Ovary (tissue), 9 donors: ENCODE results near the gene SHTN1. TPM values are rescaled to one million over a fixed set of nuclear protein-coding genes. Genes with fewer than 3 reads are reported as not detected.

ENCODE experiments used
- DNase-seq, 5 donors: peaks; one replicate each; pipeline ENCODE4 v3.0.0-alpha.2; 2019 to 2020
- H3K27ac ChIP-seq, 2 donors: fragments of 200-600 bp; one replicate each; pipeline versions ENCODE4 v1.5.1 to v1.8.0; 2019 to 2022
- H3K27me3 ChIP-seq: fragments of 200-600 bp; one replicate; pipeline ENCODE4 v1.8.0; 2022
- H3K36me3 ChIP-seq: fragments of 200-600 bp; sonication (generic); one replicate; pipeline ENCODE4 v1.5.1; 2019
- H3K4me1 ChIP-seq: one replicate; pipeline ENCODE4 v1.8.1; 2013; ENCODE audit warnings: mild to moderate bottlenecking, moderate library complexity; ENCODE audit not compliant: insufficient read depth
- H3K4me3 ChIP-seq: fragments of 200-600 bp; sonication (generic); one replicate; pipeline ENCODE4 v1.5.1; 2017
- H3K9me3 ChIP-seq, 2 donors: fragments of 200-600 bp in 1 of 2; sonication (generic) in 1 of 2; one replicate each; pipeline versions ENCODE4 v1.5.1 to v1.8.1; 2013 to 2019; ENCODE audit warnings: mild to moderate bottlenecking in 1 of 2, moderate library complexity in 1 of 2
- CTCF ChIP-seq, 3 donors: fragments of 450-650 bp in 2 of 3; fragments of 200-600 bp in 1 of 3; IDR thresholded peaks; one replicate each; pipeline versions ENCODE4 v1.5.1 to v1.8.0; 2016 to 2022; ENCODE audit warnings: antibody characterized with exemption in 3 of 3, mild to moderate bottlenecking in 1 of 3
- EP300 ChIP-seq: sonication (generic); formaldehyde crosslinking; IDR thresholded peaks from one replicate; pipeline ENCODE4 v1.6.1; 2017; ENCODE audit warnings: antibody characterized with exemption
- POLR2A ChIP-seq: fragments of 450-650 bp; IDR thresholded peaks from one replicate; pipeline ENCODE4 v1.6.1; 2017; ENCODE audit warnings: antibody characterized with exemption, mild to moderate bottlenecking, moderate library complexity
- WGBS, 3 donors: extraction: QIAGEN DNeasy Blood & Tissue Kit in 1 of 3; methylation state at CpG; one replicate each; pipeline versions ENCODE4 v1.1.5 to v1.1.7; 2013 to 2017; 5-methylcytosine and 5-hydroxymethylcytosine counted together
- intact Hi-C, 4 donors: fragments of 100-400 bp; cut with DNase I; formaldehyde crosslinking; loops; one replicate each; pipeline versions ENCODE4 v1.11.0 to v1.15.1; 2022 to 2023
- polyA plus RNA-seq, 2 donors: library from polyadenylated mRNA; stranded (reverse); fragments of 200-250 nt in 1 of 2; fragments of 350-450 nt in 1 of 2; fragmentation: Illumina TruSeq in 1 of 2; extraction: RNeasy Lipid Tissue Mini Kit (QIAGEN cat#74804) in 1 of 2; gene quantifications; one replicate each; pipeline ENCODE4 v1.2.3, GENCODE V29; 2013 to 2014
- total RNA-seq, 7 donors: library from RNA; depleted of rRNA in 2 of 7; stranded (reverse); fragments of >200 nt in 2 of 7; fragmentation: NEBNext Ultra II Directional in 3 of 7; extraction: Animal tissue kit (Norgen Biotek cat#: 25700) in 3 of 7; gene quantifications; one replicate each; pipeline versions ENCODE4 v1.1.0 to v1.2.4, GENCODE V29; 2016 to 2023
- donor health status: DM: no; HTN: no; CAD: no; lungs with moderate emphysema.
- donor health status: DM: no; HTN: no; CAD: no.
- donor health status: Bipolar disorder and iron deficiency.
- donor health status: DM: yes; HTN: yes; CAD: no.
- donor health status: DM: no; HTN: no; CAD: no.
- donor health status: DM: yes; HTN: yes; CAD: no.

Gene SHTN1
- total and polyA plus RNA-seq, 9 donors = 4.7 to 22.1 (median 16.3) TPM

- 66 to 86% (median 72%) methylated on average over 2 of the region's 2 CpGs for WGBS, 3 donors
- Histone ChIP-seq H3K4me3 (no peak overlapping the region), H3K36me3 (no peaks in the 10 kb centered on the region), H3K9me3 (no peaks in the 10 kb centered on the region), H3K27me3 (no peaks in the 10 kb centered on the region), H3K27ac (no peak overlapping the region), H3K4me1 (no peaks in the 10 kb centered on the region)
- intact Hi-C loops = no loop called here
- TF ChIP-seq EP300 = no peak
- no peak for TF ChIP-seq CTCF (IDR thresholded peaks at IDR 0.05)
- no peak for TF ChIP-seq POLR2A
- DNase-seq = no peak
These were observed 143.2 kb downstream of the SHTN1 start for GRCh38 chr10:116861796-116862195.

- Histone ChIP-seq H3K27ac (no peak overlapping the region), H3K4me3 (no peak overlapping the region), H3K9me3 (no peaks in the 10 kb centered on the region), H3K27me3 (no peaks in the 10 kb centered on the region), H3K4me1 (no peaks in the 10 kb centered on the region), H3K36me3 (no peaks in the 10 kb centered on the region)
- DNase-seq = no peak
- TF ChIP-seq POLR2A (no peak), CTCF (IDR thresholded peaks at IDR 0.05) (no peak), EP300 (no peak)
- WGBS, 3 donors = 95 to 99% (median 95%) methylated on average over 3 of the region's 3 CpGs
- intact Hi-C loops = no loop called here
These were observed 147.8 kb downstream of the SHTN1 start for GRCh38 chr10:116857156-116857555.

GRCh38 chr10:116853701-116854100 is 151.3 kb downstream of the SHTN1 start:
- no peaks in the 10 kb centered on the region for H3K36me3 ChIP-seq
- intact Hi-C loops = no loop called here
- DNase-seq = no peak
- no peak overlapping the region for H3K4me3 ChIP-seq
- H3K4me1 ChIP-seq = peaks cover 3% of the 10 kb centered on the region
- TF ChIP-seq POLR2A (no peak), CTCF (IDR thresholded peaks at IDR 0.05) (no peak), EP300 (no peak)
- no peak overlapping the region for H3K27ac ChIP-seq
- no peaks in the 10 kb centered on the region for H3K27me3 ChIP-seq
- H3K9me3 ChIP-seq = no peaks in the 10 kb centered on the region
- WGBS, 3 donors = 83 to 89% (median 87%) methylated on average over 4 of the region's 4 CpGs

- H3K27me3 ChIP-seq = no peaks in the 10 kb centered on the region
- H3K4me1 ChIP-seq = peaks cover 5% of the 10 kb centered on the region
- DNase-seq = no peak
- 82 to 92% (median 91%) methylated on average over 4 of the region's 4 CpGs for WGBS, 3 donors
- H3K9me3 ChIP-seq = no peaks in the 10 kb centered on the region
- no peak overlapping the region for H3K27ac ChIP-seq
- TF ChIP-seq EP300 = no peak
- no peak for TF ChIP-seq CTCF (IDR thresholded peaks at IDR 0.05)
- no peak for TF ChIP-seq POLR2A
- H3K36me3 ChIP-seq = no peaks in the 10 kb centered on the region
- no peak overlapping the region for H3K4me3 ChIP-seq
- intact Hi-C loops = no loop called here
These were observed 151.7 kb downstream of the SHTN1 start for GRCh38 chr10:116853287-116853686.

GRCh38 chr10:116852246-116852645 is 152.7 kb downstream of the SHTN1 start:
- no peaks in the 10 kb centered on the region for H3K27me3 ChIP-seq
- peaks cover 5% of the 10 kb centered on the region for H3K4me1 ChIP-seq
- no peak for DNase-seq
- H3K4me3 ChIP-seq = no peak overlapping the region
- 73 to 85% (median 79%) methylated on average over 1 of the region's 1 CpG for WGBS, 3 donors
- intact Hi-C loops = no loop called here
- no peak overlapping the region for H3K27ac ChIP-seq
- H3K9me3 ChIP-seq = no peaks in the 10 kb centered on the region
- H3K36me3 ChIP-seq = no peaks in the 10 kb centered on the region
- TF ChIP-seq EP300 (no peak), CTCF (IDR thresholded peaks at IDR 0.05) (no peak), POLR2A (no peak)
